GM12801 (cell line): ENCODE measurements around the gene CARD18.

ENCODE experiments used
- TF ChIP-seq, protein P1 (sequence below): IDR thresholded peaks from one replicate; pipeline ENCODE4 v1.5.1; 2011; ENCODE audit warnings: control low read depth; ENCODE audit not compliant: insufficient read length; ENCODE audit errors: extremely low read depth

CARD18 gene

DNA sequence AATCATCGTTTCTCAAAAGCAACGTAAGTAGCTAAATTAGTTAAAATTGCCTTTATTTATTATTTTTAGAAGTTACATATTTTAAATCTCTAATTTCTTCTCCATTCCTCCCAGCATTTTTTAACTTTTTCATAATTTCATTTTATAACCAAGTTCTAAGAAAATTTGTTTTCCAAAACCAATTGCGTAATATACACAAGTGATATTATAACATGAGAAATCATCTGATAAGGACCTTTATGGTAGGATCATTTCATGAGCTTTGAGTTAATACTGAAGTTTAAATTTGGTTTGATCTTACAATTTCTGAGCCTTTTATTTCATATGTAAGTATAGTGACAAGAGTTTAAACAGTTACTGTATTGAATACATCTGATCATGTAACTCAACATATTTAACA lies 27.7 kb upstream of the CARD18 start:
- TF ChIP-seq, protein P1, sequence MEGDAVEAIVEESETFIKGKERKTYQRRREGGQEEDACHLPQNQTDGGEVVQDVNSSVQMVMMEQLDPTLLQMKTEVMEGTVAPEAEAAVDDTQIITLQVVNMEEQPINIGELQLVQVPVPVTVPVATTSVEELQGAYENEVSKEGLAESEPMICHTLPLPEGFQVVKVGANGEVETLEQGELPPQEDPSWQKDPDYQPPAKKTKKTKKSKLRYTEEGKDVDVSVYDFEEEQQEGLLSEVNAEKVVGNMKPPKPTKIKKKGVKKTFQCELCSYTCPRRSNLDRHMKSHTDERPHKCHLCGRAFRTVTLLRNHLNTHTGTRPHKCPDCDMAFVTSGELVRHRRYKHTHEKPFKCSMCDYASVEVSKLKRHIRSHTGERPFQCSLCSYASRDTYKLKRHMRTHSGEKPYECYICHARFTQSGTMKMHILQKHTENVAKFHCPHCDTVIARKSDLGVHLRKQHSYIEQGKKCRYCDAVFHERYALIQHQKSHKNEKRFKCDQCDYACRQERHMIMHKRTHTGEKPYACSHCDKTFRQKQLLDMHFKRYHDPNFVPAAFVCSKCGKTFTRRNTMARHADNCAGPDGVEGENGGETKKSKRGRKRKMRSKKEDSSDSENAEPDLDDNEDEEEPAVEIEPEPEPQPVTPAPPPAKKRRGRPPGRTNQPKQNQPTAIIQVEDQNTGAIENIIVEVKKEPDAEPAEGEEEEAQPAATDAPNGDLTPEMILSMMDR = no peak

DNA sequence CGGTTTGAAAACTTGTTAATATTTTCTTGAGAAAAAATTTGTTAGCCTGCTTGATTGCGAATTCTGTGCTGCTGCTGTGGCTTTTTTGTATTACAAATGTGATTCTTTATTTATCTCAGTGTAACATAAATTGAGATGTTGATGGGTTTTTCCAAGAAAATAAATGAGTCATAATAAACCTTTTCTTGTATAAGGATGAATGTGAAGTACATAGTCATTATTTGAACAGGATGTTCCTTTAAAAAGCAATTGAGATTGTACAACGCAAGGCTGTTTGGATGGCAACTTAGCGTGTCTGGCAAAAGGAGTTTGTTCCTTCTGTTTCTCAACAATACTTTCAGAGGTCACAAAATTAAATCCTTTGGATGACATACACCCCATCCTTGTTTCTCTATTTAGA lies 24.6 kb upstream of the CARD18 start:
- TF ChIP-seq, protein P1 = no peak

DNA sequence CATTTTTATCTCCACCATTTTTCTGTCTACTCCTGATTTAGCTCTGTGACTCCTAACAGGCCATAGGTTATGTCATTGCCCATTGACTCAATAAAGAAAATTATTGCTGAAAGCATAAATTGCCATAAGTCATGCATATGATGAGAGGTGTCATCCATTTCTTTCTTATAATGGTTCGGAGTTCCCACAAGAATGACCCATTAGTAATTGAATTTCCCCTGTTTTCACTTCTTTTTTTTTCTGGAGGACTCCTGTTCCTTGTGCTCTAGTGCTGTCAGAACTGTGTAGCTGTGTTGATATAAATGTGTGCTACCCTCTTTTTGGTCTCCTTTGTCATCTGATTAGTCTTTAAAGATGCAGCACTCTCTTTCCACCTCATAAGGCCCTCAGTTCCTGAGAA lies 22.9 kb upstream of the CARD18 start:
- TF ChIP-seq, protein P1 = no peak

DNA sequence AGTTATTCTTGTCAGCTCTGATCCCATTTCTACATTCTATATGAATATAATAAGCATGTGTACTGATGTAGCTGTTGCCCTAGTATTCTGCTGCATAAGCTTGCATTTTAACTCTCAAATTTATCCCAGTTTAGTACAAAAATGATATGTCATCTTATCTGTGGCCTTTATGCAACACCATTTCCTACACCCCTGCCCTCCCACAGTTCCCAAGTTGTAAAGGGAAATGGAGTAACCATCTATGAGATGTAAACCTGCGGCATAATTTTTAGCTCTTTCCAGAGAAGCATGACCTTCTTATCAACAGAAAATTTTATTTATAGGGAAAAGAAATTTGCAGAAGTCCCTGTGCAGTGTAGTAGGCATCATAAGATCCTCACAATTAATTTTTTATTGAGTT lies 18.9 kb upstream of the CARD18 start:
- TF ChIP-seq, protein P1 = no peak

DNA sequence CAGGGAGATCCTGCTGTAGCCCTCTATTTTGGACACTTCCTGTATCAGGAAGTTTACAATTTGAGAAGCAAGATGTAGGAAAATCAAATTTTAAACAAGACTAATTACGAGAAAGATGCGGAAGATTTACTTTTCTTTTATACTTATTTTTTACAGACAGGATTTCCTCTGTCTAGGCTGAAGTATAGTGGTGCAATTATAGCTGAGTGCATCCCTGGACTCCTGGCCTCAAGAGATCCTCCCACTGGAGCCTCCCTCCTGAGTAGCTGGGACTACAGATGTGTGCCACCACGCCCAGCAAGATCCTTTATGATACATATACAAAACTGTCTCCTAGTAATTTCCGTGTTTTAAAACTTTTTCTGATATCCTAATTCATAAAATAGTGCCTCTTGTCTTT lies 17.2 kb upstream of the CARD18 start:
- TF ChIP-seq, protein P1 = no peak

DNA sequence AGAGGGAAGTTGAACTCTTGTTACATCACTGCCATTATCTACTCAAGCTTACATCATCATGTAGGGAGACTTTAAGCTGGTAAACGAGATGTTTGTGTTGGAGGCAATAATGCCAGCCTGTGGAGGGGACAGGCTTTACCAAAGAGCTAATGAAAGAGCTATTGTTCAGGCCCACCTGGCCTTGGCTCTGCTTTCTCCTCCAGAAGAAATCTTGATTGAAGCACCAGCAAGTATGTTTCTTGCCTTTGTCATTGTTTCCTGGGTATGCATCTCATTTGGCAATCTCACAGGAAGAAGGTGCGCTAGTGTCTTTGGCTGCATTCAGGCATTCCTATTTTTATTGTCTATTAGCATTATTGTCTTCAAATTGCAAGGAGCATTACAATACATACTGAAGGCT lies 16.7 kb upstream of the CARD18 start:
- TF ChIP-seq, protein P1 = no peak

DNA sequence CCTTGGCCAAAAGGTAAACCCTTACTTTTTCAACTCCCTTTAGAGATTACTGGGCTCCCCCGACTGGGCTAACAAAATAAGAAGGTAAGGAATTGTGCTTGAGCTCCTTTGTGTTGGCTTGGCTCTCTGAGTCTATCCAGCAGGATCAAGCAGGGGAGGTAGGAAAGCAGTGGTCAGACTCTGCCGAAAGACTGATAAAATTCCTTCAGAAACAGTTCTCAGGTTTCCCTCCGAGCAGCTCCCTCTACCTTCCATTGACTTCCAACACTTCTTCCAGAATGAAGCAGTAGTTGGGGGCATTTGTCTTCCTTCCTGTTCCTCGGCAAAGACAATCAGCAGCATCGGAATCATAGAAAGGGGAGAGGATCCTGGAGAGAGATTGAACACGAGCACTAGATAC lies 16.1 kb upstream of the CARD18 start:
- TF ChIP-seq, protein P1 = no peak

DNA sequence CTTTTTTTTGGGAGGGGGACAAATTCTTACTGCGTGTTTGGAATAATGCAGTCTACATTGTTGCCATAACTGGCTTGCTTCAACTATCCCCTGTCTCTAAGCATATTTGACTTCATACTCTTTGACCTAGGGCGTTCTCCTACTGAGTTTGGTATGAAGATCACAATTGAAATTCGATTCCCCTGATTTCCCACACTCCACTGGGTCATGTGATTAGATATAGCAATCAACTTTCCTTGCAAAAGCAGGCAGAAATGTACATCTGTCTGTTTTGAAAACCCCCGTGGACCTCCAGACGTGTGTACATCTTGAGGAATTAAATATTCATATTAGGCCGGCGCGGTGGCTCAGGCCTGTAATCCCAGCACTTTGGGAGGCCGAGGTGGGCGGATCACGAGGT lies 13.8 kb upstream of the CARD18 start:
- TF ChIP-seq, protein P1 = no peak
